ENCODE measurements around the gene KLHDC8B.

The KLHDC8B gene

GRCh38 chr3:49171119-49171774 is at the start of gene KLHDC8B:
Gene KLHDC8B (plus strand): TSS chr3:49171598. CDS start chr3:49172770, 1,172 bp downstream.
- peak; percentile 93 for DNase-seq (ENCODE audit: low spot score)
- in situ Hi-C loops (cut with MboI; ENCODE audit: low pct_unique_long_range_greater_than_20kb, low sequenced_read_pairs, unreplicated experiment), result loop anchor here (25.0 kb wide), 1 partner anchor 266 kb away; the partner anchor contains the start of gene NICN1
- TF ChIP-seq, protein P1, sequence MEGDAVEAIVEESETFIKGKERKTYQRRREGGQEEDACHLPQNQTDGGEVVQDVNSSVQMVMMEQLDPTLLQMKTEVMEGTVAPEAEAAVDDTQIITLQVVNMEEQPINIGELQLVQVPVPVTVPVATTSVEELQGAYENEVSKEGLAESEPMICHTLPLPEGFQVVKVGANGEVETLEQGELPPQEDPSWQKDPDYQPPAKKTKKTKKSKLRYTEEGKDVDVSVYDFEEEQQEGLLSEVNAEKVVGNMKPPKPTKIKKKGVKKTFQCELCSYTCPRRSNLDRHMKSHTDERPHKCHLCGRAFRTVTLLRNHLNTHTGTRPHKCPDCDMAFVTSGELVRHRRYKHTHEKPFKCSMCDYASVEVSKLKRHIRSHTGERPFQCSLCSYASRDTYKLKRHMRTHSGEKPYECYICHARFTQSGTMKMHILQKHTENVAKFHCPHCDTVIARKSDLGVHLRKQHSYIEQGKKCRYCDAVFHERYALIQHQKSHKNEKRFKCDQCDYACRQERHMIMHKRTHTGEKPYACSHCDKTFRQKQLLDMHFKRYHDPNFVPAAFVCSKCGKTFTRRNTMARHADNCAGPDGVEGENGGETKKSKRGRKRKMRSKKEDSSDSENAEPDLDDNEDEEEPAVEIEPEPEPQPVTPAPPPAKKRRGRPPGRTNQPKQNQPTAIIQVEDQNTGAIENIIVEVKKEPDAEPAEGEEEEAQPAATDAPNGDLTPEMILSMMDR (IDR thresholded peaks at IDR 0.05; ENCODE audit: extremely low read depth, insufficient read depth, missing control alignments), result peak; percentile 96

DNA sequence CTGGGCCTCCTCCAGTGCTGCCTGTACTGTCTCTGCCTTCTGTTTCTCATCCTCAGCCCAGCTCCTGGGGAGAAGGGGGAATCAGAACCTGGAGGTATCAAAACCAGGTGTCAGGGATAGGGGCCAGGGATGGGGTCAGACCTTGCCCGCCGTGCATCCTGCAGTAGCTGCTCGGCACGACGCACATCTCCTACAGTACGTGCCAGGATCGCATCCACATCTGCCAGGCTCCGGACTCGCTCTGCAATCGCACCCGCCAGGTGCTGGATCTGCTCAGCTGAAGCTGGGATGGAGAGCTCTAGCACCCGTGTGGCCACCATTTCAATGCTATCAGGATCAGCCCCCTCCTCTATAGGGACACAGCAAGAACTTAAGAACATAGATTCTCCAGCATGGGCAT is 49.4 kb upstream of the KLHDC8B start:
- in situ Hi-C loops (cut with MboI; ENCODE audit: low pct_unique_long_range_greater_than_20kb, low sequenced_read_pairs, unreplicated experiment), result no loop called here
- TF ChIP-seq, protein P1 (IDR thresholded peaks at IDR 0.05; ENCODE audit: extremely low read depth, insufficient read depth, missing control alignments), result no peak
- no peak for DNase-seq (ENCODE audit: low spot score)

DNA sequence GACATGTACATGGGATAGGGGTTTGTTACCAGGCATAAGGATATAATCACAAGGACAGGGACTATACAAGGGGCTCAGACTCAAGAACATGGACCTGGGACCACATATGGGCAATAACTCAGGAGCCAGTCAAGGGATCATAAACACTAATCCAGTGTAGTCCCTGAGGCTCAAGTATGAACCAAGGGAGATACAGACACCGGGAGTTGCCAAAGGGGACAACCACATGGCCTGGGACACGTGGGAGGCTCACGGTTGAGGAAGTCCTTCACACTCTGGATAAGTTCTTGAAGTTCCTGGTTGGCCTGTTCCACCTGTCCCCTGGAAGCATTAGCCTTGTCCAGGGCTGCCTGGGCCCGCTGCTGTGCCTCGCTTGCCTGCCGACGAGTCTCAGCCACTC is 48.9 kb upstream of the KLHDC8B start:
- in situ Hi-C loops (cut with MboI; ENCODE audit: low pct_unique_long_range_greater_than_20kb, low sequenced_read_pairs, unreplicated experiment), result no loop called here
- no peak for DNase-seq (ENCODE audit: low spot score)
- TF ChIP-seq, protein P1 (IDR thresholded peaks at IDR 0.05; ENCODE audit: extremely low read depth, insufficient read depth, missing control alignments), result no peak

- in situ Hi-C loops (cut with MboI; ENCODE audit: low pct_unique_long_range_greater_than_20kb, low sequenced_read_pairs, unreplicated experiment), result no loop called here
These were observed 48.4 kb upstream of the KLHDC8B start for GRCh38 chr3:49122886-49123545.

GRCh38 chr3:49123687-49124086 is 47.7 kb upstream of the KLHDC8B start:
- in situ Hi-C loops (cut with MboI; ENCODE audit: low pct_unique_long_range_greater_than_20kb, low sequenced_read_pairs, unreplicated experiment), result no loop called here
- TF ChIP-seq, protein P1 (IDR thresholded peaks at IDR 0.05; ENCODE audit: extremely low read depth, insufficient read depth, missing control alignments), result no peak
- DNase-seq (ENCODE audit: low spot score), result no peak

More at GRCh38 chr3:49122886-49123545, 48.4 kb upstream of the KLHDC8B start:
- TF ChIP-seq, protein P1 (IDR thresholded peaks at IDR 0.05; ENCODE audit: extremely low read depth, insufficient read depth, missing control alignments), result no peak
- no peak for DNase-seq (ENCODE audit: low spot score)

GRCh38 chr3:49124203-49124602 is 47.2 kb upstream of the KLHDC8B start:
- DNase-seq (ENCODE audit: low spot score), result no peak
- TF ChIP-seq, protein P1 (IDR thresholded peaks at IDR 0.05; ENCODE audit: extremely low read depth, insufficient read depth, missing control alignments), result no peak
- in situ Hi-C loops (cut with MboI; ENCODE audit: low pct_unique_long_range_greater_than_20kb, low sequenced_read_pairs, unreplicated experiment), result no loop called here
